ENCODE measurements around the gene IL24.
"Not testable (repeated sequence)": the region's sequence is repeated elsewhere in the genome, so short reads cannot be mapped to it uniquely, and the experiment has no call there.

The IL24 gene, protein sequence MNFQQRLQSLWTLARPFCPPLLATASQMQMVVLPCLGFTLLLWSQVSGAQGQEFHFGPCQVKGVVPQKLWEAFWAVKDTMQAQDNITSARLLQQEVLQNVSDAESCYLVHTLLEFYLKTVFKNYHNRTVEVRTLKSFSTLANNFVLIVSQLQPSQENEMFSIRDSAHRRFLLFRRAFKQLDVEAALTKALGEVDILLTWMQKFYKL

DNA sequence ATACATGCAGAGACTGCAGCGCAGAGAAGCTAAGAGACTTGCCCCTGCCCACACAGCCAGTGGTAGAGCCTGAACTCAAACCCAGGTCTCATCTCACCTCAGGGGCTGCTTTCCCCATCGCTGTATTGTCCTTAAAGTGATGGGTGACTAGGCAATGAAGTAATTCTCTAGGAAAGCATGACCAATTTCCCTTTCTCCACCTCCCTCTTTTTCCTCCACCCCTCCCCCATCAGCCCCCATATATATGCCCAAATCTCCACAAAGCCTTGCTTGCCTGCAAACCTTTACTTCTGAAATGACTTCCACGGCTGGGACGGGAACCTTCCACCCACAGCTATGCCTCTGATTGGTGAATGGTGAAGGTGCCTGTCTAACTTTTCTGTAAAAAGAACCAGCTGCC is at the start of gene IL24:
Gene IL24 (plus strand): TSS at position 269 of the 400 bp plus-strand sequence. CDS start 390 bp downstream, outside the sequence.
- TF ChIP-seq, protein P1, sequence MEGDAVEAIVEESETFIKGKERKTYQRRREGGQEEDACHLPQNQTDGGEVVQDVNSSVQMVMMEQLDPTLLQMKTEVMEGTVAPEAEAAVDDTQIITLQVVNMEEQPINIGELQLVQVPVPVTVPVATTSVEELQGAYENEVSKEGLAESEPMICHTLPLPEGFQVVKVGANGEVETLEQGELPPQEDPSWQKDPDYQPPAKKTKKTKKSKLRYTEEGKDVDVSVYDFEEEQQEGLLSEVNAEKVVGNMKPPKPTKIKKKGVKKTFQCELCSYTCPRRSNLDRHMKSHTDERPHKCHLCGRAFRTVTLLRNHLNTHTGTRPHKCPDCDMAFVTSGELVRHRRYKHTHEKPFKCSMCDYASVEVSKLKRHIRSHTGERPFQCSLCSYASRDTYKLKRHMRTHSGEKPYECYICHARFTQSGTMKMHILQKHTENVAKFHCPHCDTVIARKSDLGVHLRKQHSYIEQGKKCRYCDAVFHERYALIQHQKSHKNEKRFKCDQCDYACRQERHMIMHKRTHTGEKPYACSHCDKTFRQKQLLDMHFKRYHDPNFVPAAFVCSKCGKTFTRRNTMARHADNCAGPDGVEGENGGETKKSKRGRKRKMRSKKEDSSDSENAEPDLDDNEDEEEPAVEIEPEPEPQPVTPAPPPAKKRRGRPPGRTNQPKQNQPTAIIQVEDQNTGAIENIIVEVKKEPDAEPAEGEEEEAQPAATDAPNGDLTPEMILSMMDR (IDR thresholded peaks at IDR 0.05; ENCODE audit: insufficient read depth, low read length, poor library complexity, severe bottlenecking), result no peak
- Histone ChIP-seq H3K36me3 (ENCODE audit: control insufficient read depth, insufficient read depth, low read length) (no peaks in the 10 kb centered on the region), H3K4me3 (replicated peaks; ENCODE audit: low read depth, low read length) (no peak within 1 kb of the TSS), H3K27me3 (replicated peaks; ENCODE audit: control insufficient read depth, insufficient read depth, low read length) (no peaks in the 10 kb centered on the region)
- DNase-seq (ENCODE audit: extremely low read depth, insufficient read length), result no peak

DNA sequence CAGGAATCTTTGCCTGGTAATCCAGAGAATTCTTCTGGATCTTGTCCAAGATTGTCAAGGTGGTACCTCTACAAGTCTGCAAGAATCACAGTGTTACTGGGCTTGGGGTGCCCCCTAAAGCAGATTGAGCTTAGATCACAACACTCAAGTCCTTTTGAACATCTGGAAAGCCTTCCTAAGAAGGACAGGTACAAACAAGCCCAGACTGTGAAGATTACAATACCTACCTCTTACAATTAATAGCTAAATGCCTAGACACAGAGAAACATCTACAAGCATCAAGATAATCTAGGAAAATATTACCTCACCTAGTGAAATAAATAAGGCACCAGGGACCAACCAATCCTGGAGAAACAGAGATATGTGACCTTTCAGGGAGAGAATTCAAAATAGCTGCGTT is 49.3 kb upstream of the IL24 start:
- DNase-seq (ENCODE audit: extremely low read depth, insufficient read length), result no peak
- Histone ChIP-seq H3K4me3 (replicated peaks; ENCODE audit: low read depth, low read length) (no peak overlapping the region), H3K27me3 (replicated peaks; ENCODE audit: control insufficient read depth, insufficient read depth, low read length) (no peaks in the 10 kb centered on the region), H3K36me3 (ENCODE audit: control insufficient read depth, insufficient read depth, low read length) (no peaks in the 10 kb centered on the region)
- TF ChIP-seq, protein P1 (IDR thresholded peaks at IDR 0.05; ENCODE audit: insufficient read depth, low read length, poor library complexity, severe bottlenecking), result no peak

DNA sequence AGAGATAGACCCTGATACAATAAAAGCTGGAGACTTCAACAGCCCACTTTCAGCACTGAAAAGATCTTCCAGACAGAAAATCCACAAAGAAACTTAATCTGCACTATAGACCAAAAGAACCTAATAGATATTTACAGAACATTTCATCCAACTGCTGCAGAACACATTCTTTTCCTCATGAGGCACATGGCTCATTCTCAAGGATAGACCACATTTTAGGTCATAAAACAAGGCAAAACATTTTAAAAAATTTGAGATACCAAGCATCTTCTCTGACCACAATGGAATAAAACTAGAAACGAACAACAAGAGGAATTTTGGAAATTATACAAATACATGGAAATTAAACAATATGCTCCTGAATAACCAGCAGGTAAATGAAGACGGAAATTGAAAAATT is 46.8 kb upstream of the IL24 start:
- TF ChIP-seq, protein P1 (IDR thresholded peaks at IDR 0.05; ENCODE audit: insufficient read depth, low read length, poor library complexity, severe bottlenecking), result no peak
- Histone ChIP-seq H3K27me3 (replicated peaks; ENCODE audit: control insufficient read depth, insufficient read depth, low read length) (no peaks in the 10 kb centered on the region), H3K4me3 (replicated peaks; ENCODE audit: low read depth, low read length) (no peak overlapping the region), H3K36me3 (ENCODE audit: control insufficient read depth, insufficient read depth, low read length) (no peaks in the 10 kb centered on the region)
- DNase-seq (ENCODE audit: extremely low read depth, insufficient read length), result no peak

DNA sequence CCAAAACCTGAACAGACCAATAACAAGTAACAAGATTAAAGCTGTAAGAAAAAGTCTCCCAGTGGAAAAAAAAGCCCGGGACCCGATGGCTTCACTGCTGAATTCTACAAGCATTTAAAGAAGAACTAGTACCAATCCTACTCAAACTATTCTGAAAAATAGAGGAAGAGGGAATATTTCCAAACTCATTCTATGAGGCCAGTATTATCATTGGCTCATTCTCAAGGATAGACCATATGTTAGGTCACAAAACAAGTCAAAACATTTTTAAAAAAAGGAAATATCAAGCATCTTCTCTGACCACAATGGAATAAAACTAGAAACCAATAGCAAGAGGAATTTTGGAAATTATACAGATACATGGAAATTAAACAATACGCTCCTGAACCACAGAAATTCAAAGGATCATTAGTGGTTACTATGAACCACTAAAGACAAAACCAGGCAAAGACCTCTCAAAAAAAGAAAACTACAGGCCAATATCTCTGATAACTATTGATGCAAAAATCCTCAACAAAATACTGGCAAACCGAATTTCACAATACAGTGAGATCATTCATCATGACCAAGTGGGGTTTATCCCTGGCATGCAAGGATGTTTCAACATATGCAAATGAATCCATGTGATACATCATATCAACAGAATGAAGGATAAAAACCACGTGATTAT is 45.8 kb upstream of the IL24 start:
- Histone ChIP-seq H3K4me3 (replicated peaks; ENCODE audit: low read depth, low read length) (no peak overlapping the region), H3K36me3 (ENCODE audit: control insufficient read depth, insufficient read depth, low read length) (no peaks in the 10 kb centered on the region), H3K27me3 (replicated peaks; ENCODE audit: control insufficient read depth, insufficient read depth, low read length) (no peaks in the 10 kb centered on the region)
- no peak for DNase-seq (ENCODE audit: extremely low read depth, insufficient read length)
- TF ChIP-seq, protein P1 (IDR thresholded peaks at IDR 0.05; ENCODE audit: insufficient read depth, low read length, poor library complexity, severe bottlenecking), result no peak

DNA sequence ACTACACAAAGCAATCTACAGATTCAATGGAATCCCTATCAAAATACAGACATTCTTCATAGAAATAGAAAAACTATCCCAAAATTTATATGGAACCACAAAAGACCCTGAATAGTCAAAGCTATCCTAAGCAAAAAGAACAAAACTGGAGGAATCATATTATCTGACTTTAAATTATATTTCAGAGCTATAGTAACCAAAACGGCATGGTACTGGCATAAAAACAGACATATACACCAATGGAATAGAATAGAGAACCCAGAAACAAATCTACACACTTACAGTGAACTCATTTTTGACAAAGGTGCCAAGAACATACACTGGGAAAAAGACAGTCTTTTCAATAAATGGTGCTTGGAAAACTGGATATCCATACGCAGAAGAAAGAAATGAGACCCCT is 44.6 kb upstream of the IL24 start:
- H3K36me3 ChIP-seq (ENCODE audit: control insufficient read depth, insufficient read depth, low read length); DNase-seq (ENCODE audit: extremely low read depth, insufficient read length); H3K4me3 ChIP-seq (replicated peaks; ENCODE audit: low read depth, low read length); H3K27me3 ChIP-seq (replicated peaks; ENCODE audit: control insufficient read depth, insufficient read depth, low read length): not testable (repeated sequence)

DNA sequence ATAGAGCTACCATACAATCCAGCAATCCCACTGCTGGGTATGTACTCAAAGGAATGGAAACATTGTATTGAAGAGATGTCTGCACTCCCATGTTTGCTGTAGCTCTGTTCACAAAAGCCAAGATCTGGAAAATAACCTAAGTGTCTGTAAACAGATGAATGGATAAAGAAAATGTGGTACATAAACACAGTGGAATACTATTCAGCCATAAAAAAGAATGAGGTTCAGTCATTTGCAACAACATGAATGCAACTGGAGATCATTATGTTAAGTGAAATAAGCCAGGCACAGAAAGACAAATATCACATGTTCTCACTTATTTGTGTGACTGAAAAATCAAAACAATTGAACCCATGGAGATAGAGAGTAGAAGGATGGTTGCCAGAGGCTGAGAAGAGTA is 43.5 kb upstream of the IL24 start:
- DNase-seq (ENCODE audit: extremely low read depth, insufficient read length); H3K36me3 ChIP-seq (ENCODE audit: control insufficient read depth, insufficient read depth, low read length); H3K27me3 ChIP-seq (replicated peaks; ENCODE audit: control insufficient read depth, insufficient read depth, low read length); H3K4me3 ChIP-seq (replicated peaks; ENCODE audit: low read depth, low read length): not testable (repeated sequence)

All from GM06990 (cell line).